Upper lobe of right lung (tissue), 1 donor: Measurements from ENCODE around the gene STAG1. TPM values are rescaled to one million over a fixed set of nuclear protein-coding genes. Genes with fewer than 3 reads are reported as not detected.

Experiments used
- ATAC-seq: fragments of 200-7000 bp; cut with Tn5 transposase; one replicate; pipeline ENCODE4 v1.9.1; 2020; ENCODE audit warnings: mild to moderate bottlenecking, moderate library complexity
- DNase-seq: peaks from one replicate; pipeline ENCODE4 v3.0.0-alpha.2; 2020
- H3K27ac ChIP-seq: fragments of 200-600 bp; one replicate; pipeline ENCODE4 v1.8.0; 2022
- H3K27me3 ChIP-seq: fragments of 200-600 bp; one replicate; pipeline ENCODE4 v1.8.0; 2022; ENCODE audit warnings: mild to moderate bottlenecking
- H3K36me3 ChIP-seq: fragments of 200-600 bp; one replicate; pipeline ENCODE4 v1.8.0; 2022
- H3K4me1 ChIP-seq: fragments of 200-600 bp; one replicate; pipeline ENCODE4 v1.8.0; 2022
- H3K4me3 ChIP-seq: fragments of 200-600 bp; one replicate; pipeline ENCODE4 v1.8.0; 2022; ENCODE audit warnings: mild to moderate bottlenecking
- H3K9me3 ChIP-seq: fragments of 200-600 bp; one replicate; pipeline ENCODE4 v1.8.0; 2022
- intact Hi-C: fragments of 100-400 bp; cut with DNase I; formaldehyde crosslinking; loops from one replicate; pipeline ENCODE4 v1.11.0; 2022
- total RNA-seq: library from RNA; stranded (reverse); fragmentation: NEBNext Ultra II Directional; extraction: Animal tissue kit (Norgen Biotek cat#: 25700); gene quantifications from one replicate; pipeline ENCODE4 v1.2.1, GENCODE V29; 2021
- TF ChIP-seq, protein P1 (sequence below): fragments of 200-600 bp; IDR thresholded peaks from one replicate; pipeline ENCODE4 v1.8.0; 2022; ENCODE audit warnings: antibody characterized with exemption
- donor health status: DM: no; HTN: yes; CAD: no; lungs with severe emphysema.

The STAG1 gene
- total RNA-seq, 1 donor from 2014 or later, result 40.8 TPM

DNA sequence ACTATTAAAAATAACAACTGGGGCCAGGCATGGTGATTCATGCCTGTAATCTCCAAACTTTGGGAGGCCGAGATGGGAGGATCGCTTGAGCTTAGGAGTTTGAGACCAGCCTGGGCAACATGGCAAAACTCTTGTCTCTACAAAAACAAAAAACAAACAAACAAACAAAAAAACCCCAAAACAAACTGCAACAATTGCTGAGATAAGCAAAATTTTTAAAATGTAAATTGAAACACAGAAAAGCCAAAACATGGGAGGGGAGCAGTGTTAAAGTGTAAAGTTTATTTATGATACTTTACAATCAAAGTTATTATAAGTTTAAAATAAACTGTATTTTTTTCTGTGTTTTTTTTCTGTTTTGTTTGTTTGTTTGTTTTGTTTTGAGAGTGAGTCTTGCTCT lies 294.4 kb downstream of the STAG1 start:
- Histone ChIP-seq H3K9me3 (peaks cover 26% of the 10 kb centered on the region), H3K36me3 (no peaks in the 10 kb centered on the region), H3K4me1 (no peaks in the 10 kb centered on the region), H3K27me3 (no peaks in the 10 kb centered on the region), H3K27ac (no peak overlapping the region), H3K4me3 (no peak overlapping the region)
- TF ChIP-seq, protein P1, sequence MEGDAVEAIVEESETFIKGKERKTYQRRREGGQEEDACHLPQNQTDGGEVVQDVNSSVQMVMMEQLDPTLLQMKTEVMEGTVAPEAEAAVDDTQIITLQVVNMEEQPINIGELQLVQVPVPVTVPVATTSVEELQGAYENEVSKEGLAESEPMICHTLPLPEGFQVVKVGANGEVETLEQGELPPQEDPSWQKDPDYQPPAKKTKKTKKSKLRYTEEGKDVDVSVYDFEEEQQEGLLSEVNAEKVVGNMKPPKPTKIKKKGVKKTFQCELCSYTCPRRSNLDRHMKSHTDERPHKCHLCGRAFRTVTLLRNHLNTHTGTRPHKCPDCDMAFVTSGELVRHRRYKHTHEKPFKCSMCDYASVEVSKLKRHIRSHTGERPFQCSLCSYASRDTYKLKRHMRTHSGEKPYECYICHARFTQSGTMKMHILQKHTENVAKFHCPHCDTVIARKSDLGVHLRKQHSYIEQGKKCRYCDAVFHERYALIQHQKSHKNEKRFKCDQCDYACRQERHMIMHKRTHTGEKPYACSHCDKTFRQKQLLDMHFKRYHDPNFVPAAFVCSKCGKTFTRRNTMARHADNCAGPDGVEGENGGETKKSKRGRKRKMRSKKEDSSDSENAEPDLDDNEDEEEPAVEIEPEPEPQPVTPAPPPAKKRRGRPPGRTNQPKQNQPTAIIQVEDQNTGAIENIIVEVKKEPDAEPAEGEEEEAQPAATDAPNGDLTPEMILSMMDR, result no peak
- intact Hi-C loops, result no loop called here
- ATAC-seq (no peak), DNase-seq (no peak)

DNA sequence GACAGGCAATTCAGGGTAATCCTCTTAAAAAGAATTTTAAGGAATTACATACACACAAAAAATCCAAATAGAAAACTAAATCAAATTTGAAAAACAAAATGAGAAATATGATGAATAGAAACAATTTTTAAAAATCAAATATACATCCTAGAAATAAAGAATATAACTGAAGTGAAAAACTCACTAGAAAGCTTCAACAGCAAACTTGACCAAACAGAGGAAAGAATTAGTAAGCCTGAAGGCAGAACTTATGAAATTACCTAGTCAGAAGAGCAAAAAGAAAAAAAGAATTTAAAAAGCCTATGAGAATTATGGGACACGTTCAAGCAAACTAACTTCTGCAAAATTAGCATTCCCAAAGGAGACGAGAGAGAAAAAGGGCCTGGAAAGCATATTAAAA lies 296.0 kb downstream of the STAG1 start:
- no peak overlapping the region for H3K27ac ChIP-seq
- no peak overlapping the region for H3K4me3 ChIP-seq
- peaks cover 10% of the 10 kb centered on the region for H3K36me3 ChIP-seq
- no peak for ATAC-seq
- no peaks in the 10 kb centered on the region for H3K27me3 ChIP-seq
- TF ChIP-seq, protein P1, result no peak
- intact Hi-C loops, result no loop called here
- peaks cover 26% of the 10 kb centered on the region for H3K9me3 ChIP-seq
- H3K4me1 ChIP-seq, result no peaks in the 10 kb centered on the region
- DNase-seq, result no peak

DNA sequence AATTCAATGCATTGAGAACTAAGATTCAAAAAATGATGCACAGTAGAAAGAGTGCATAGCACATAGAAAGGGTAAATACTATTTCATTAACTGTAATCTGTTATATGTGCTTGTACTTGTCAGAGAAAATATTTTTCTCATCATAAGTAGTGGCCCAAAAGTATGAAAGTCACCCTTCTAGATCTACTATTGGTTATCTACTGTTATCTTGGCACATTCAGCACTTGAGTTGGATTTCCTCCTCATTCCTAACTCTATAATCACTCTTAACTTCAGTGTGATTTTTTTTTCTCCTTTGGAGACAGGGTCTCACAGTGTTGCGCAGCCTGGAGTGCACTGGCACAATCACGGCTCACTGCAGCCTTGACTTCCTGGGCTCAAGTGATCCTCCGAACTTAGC lies 307.6 kb downstream of the STAG1 start:
- H3K27me3 ChIP-seq, result no peaks in the 10 kb centered on the region
- ATAC-seq (no peak), DNase-seq (no peak)
- TF ChIP-seq, protein P1, result no peak
- H3K36me3 ChIP-seq, result peaks cover 23% of the 10 kb centered on the region
- H3K4me1 ChIP-seq, result no peaks in the 10 kb centered on the region
- H3K27ac ChIP-seq, result no peak overlapping the region
- no peaks in the 10 kb centered on the region for H3K9me3 ChIP-seq
- H3K4me3 ChIP-seq, result no peak overlapping the region
- intact Hi-C loops, result no loop called here

DNA sequence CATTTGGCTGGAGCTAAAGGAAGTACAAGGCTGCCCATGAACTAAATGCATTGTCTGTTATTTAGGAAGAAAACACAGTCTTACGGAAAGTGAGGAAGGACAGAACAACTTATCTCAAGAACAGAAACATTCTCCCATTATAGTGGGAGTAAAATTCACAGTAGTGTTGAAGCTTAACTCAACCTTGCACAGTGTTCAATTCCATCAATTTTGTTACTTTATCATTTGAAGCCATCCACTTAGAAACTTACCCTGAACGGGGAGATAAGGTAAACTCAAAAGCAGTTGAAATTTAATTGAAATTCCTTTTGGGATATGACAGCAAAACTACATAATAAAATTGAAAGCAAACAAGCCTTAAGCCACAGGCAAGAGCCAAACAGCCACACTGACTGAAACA lies 315.1 kb downstream of the STAG1 start:
- ATAC-seq, result no peak
- no peak for DNase-seq
- Histone ChIP-seq H3K4me3 (no peak overlapping the region), H3K4me1 (no peaks in the 10 kb centered on the region), H3K36me3 (peaks cover 17% of the 10 kb centered on the region), H3K9me3 (no peaks in the 10 kb centered on the region), H3K27ac (no peak overlapping the region), H3K27me3 (no peaks in the 10 kb centered on the region)
- intact Hi-C loops, result no loop called here
- TF ChIP-seq, protein P1, result no peak

DNA sequence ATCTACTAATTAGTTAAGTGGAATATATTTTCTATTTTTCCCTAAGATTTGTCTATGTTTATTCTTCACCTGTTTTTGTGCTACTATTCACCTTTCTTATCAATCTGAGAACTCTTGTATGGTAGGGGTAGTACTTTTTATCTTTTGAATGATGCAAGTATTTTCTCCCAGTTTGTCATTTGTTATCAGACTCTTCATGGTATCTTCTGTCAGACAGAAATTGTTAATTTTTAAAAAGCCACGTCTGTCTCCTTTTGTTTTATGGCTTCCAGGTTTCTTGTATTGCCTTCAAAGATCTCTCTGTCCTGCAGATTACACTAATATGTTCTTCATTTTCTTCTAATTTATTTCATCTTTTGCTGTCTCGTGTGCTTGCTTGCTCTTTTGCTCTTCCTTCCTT lies 317.7 kb downstream of the STAG1 start:
- DNase-seq, result no peak
- Histone ChIP-seq H3K9me3 (no peaks in the 10 kb centered on the region), H3K4me3 (no peak overlapping the region), H3K27me3 (no peaks in the 10 kb centered on the region), H3K36me3 (peaks cover 9% of the 10 kb centered on the region), H3K4me1 (no peaks in the 10 kb centered on the region), H3K27ac (no peak overlapping the region)
- intact Hi-C loops, result no loop called here
- TF ChIP-seq, protein P1, result no peak
- no peak for ATAC-seq

DNA sequence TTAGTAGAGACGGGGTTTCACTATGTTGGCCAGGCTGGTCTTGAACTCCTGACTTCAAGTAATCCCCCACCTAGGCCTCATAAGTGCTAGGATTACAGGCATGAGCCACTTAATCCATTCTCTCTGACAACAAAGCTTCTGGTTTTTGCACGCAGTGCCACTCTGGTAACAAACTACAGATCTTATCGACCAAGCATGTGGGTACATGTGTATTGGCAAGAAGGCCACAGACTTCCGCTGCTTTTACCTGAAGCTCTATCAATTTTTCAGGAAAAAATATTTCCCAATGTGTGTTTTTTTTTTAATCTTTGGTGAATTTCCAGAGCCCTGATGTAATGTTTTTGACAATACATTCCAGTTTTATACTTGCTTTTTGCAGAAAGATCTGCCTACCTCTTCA lies 319.5 kb downstream of the STAG1 start:
- no peaks in the 10 kb centered on the region for H3K4me1 ChIP-seq
- no peaks in the 10 kb centered on the region for H3K9me3 ChIP-seq
- no peak overlapping the region for H3K27ac ChIP-seq
- intact Hi-C loops, result no loop called here
- no peak for ATAC-seq
- no peak for DNase-seq
- H3K27me3 ChIP-seq, result no peaks in the 10 kb centered on the region
- H3K4me3 ChIP-seq, result no peak overlapping the region
- peaks cover 9% of the 10 kb centered on the region for H3K36me3 ChIP-seq
- TF ChIP-seq, protein P1, result no peak
